A549 treated with Hydrocortisone at 1 μM for 4 hours (cell line): ENCODE results near the gene USP5. TPM values are rescaled to one million over a fixed set of nuclear protein-coding genes. Genes with fewer than 3 reads are reported as not detected.

Experiments
- total RNA-seq: library from RNA; stranded (reverse); fragments of 200-300 nt; extraction: Qiagen RNA extraction; gene quantifications from 5 replicates; pipeline ENCODE4 v1.2.3, GENCODE V29; 2022

Gene USP5
- total RNA-seq = 71.7 to 88.7 TPM (median 74.7 TPM) in 5 replicates

GRCh38 chr12:6851921-6852650 lies at the start of gene USP5:
USP5 (plus strand) TSS chr12:6852150; CDS start chr12:6852180, 30 bp downstream.

GRCh38 chr12:6821591-6822425 lies 30.1 kb upstream of the USP5 start, which contains the start of gene GPR162:
GPR162 (plus strand) TSS chr12:6821821; CDS start chr12:6823899, 2,078 bp downstream.

GRCh38 chr12:6827982-6828780 lies 23.8 kb upstream of the USP5 start, which contains the start of gene P3H3:
P3H3 (plus strand) TSS chr12:6828407; CDS start chr12:6828441, 34 bp downstream.

GRCh38 chr12:6840761-6841515 lies 11.0 kb upstream of the USP5 start, which contains the start of gene GNB3:
GNB3 (plus strand) TSS chr12:6840925; CDS start chr12:6841288, 363 bp downstream.

GRCh38 chr12:6851153-6851920 lies 613 bp upstream of the USP5 start, which contains the start of gene CDCA3:
CDCA3 (minus strand) TSS chr12:6851286; CDS start chr12:6850952, 334 bp downstream.

GRCh38 chr12:6867413-6868210 lies 15.7 kb downstream of the USP5 start, which contains the start of gene TPI1:
TPI1 (plus strand) TSS chr12:6867531; CDS start chr12:6867567, 36 bp downstream.

GRCh38 chr12:6873094-6874014 lies 21.4 kb downstream of the USP5 start, which contains the start of gene SPSB2:
SPSB2 (minus strand) TSS chr12:6873303; CDS start chr12:6872901, 402 bp downstream.

GRCh38 chr12:6904280-6905276 lies 52.6 kb downstream of the USP5 start, which contains the start of gene LRRC23:
LRRC23 (plus strand) TSS chr12:6904822; CDS start chr12:6905634, 812 bp downstream.

GRCh38 chr12:6914246-6914946 lies 62.4 kb downstream of the USP5 start, which contains the start of gene ENO2:
ENO2 (plus strand) TSS chr12:6914580; CDS start chr12:6915833, 1,253 bp downstream.

Other genes starting within 250 kb of the USP5 start
- 55.8 to 82.9 TPM (median 60.2 TPM) in 5 replicates for gene CHD4, start 244.8 kb upstream of the USP5 start, total RNA-seq
- gene LPAR5, start 216.2 kb upstream of the USP5 start, total RNA-seq = 0.58 to 1.0 TPM (median 0.70 TPM) in 5 replicates
- 0.18 to 0.56 TPM (median 0.33 TPM) in 3 of 5 replicates, not detected in the others for gene ACRBP, start 204.7 kb upstream of the USP5 start, total RNA-seq
- gene ING4, start 189.0 kb upstream of the USP5 start, total RNA-seq = 11.5 to 19.9 TPM (median 14.3 TPM) in 5 replicates
- 53.8 to 60.6 TPM (median 58.4 TPM) in 5 replicates for gene ZNF384, start 162.8 kb upstream of the USP5 start, total RNA-seq
- 0.76 to 1.1 TPM (median 0.84 TPM) in 5 replicates for gene PIANP, start 151.3 kb upstream of the USP5 start, total RNA-seq
- 48.4 to 56.5 TPM (median 55.4 TPM) in 5 replicates for gene COPS7A, start 128.1 kb upstream of the USP5 start, total RNA-seq
- gene MLF2, start 99.0 kb upstream of the USP5 start, total RNA-seq = 246 to 305 TPM (median 296 TPM) in 5 replicates
- 588 to 898 TPM (median 880 TPM) in 5 replicates for gene PTMS, start 85.8 kb upstream of the USP5 start, total RNA-seq
- gene LAG3, start 79.6 kb upstream of the USP5 start, total RNA-seq = 0.51 to 1.9 TPM (median 1.7 TPM) in 5 replicates
- not detected in 5 replicates for gene CD4, start 62.6 kb upstream of the USP5 start, total RNA-seq
- gene GPR162, start 30.3 kb upstream of the USP5 start, total RNA-seq = 0.28 to 0.51 TPM (median 0.38 TPM) in 5 replicates
- gene P3H3, start 23.7 kb upstream of the USP5 start, total RNA-seq = 23.9 to 29.0 TPM (median 26.3 TPM) in 5 replicates
- gene GNB3, start 11.2 kb upstream of the USP5 start, total RNA-seq = 1.0 to 2.0 TPM (median 1.6 TPM) in 5 replicates
- gene CDCA3, start 864 bp upstream of the USP5 start, total RNA-seq = 73.1 to 82.3 TPM (median 77.5 TPM) in 5 replicates
- 1,586 to 1,659 TPM (median 1,629 TPM) in 5 replicates for gene TPI1, start 15.4 kb downstream of the USP5 start, total RNA-seq
- gene SPSB2, start 21.2 kb downstream of the USP5 start, total RNA-seq = 27.8 to 35.3 TPM (median 31.2 TPM) in 5 replicates
- gene LRRC23, start 52.7 kb downstream of the USP5 start, total RNA-seq = 15.4 to 18.3 TPM (median 17.3 TPM) in 5 replicates
- 32.5 to 40.3 TPM (median 34.5 TPM) in 5 replicates for gene ENO2, start 62.4 kb downstream of the USP5 start, total RNA-seq
- 60.2 to 72.4 TPM (median 67.4 TPM) in 5 replicates for gene ATN1, start 75.8 kb downstream of the USP5 start, total RNA-seq
- not detected in 5 replicates for gene RNU7-1, start 91.7 kb downstream of the USP5 start, total RNA-seq
- gene C12orf57, start 91.9 kb downstream of the USP5 start, total RNA-seq = 256 to 322 TPM (median 309 TPM) in 5 replicates
- 9.5 to 13.3 TPM (median 11.7 TPM) in 5 replicates for gene PTPN6, start 99.2 kb downstream of the USP5 start, total RNA-seq
- 320 to 342 TPM (median 331 TPM) in 5 replicates for gene PHB2, start 118.5 kb downstream of the USP5 start, total RNA-seq
- 60.1 to 66.2 TPM (median 62.6 TPM) in 5 replicates for gene EMG1, start 118.8 kb downstream of the USP5 start, total RNA-seq
- 27.2 to 31.6 TPM (median 29.5 TPM) in 5 replicates for gene LPCAT3, start 166.3 kb downstream of the USP5 start, total RNA-seq
- 40.4 to 68.0 TPM (median 43.8 TPM) in 5 replicates for gene C1S, start 208.6 kb downstream of the USP5 start, total RNA-seq
- 27.6 to 49.7 TPM (median 32.4 TPM) in 5 replicates for gene C1R, start 240.3 kb downstream of the USP5 start, total RNA-seq